Smooth muscle cell (in vitro differentiated cells): ENCODE data around the gene DLG2. TPM values are rescaled to one million over a fixed set of nuclear protein-coding genes. Genes with fewer than 3 reads are reported as not detected.

ENCODE experiments used
- DNase-seq: peaks from one replicate; lab custom pipeline; 2025; ENCODE audit not compliant: unreplicated experiment; lab: John Stamatoyannopoulos, UW
- H2AFZ ChIP-seq: fragments of 200-600 bp; sonication (generic); 2 replicates; pipeline ENCODE4 v1.6.0; 2016; ENCODE audit warnings: antibody characterized with exemption, low read depth, mild to moderate bottlenecking
- H3F3A ChIP-seq: fragments of 200-600 bp; sonication (generic); 2 replicates; pipeline ENCODE4 v1.6.0; 2017; ENCODE audit warnings: antibody characterized with exemption, low read depth
- H3K27ac ChIP-seq: fragments of 200-600 bp; sonication (generic); 2 replicates; pipeline ENCODE4 v1.5.1; 2016; ENCODE audit warnings: low read depth, mild to moderate bottlenecking
- H3K27me3 ChIP-seq: fragments of 200-600 bp; sonication (generic); 2 replicates; pipeline ENCODE4 v1.6.1; 2016; ENCODE audit warnings: low read depth, mild to moderate bottlenecking
- H3K36me3 ChIP-seq: fragments of 200-600 bp; sonication (generic); 2 replicates; pipeline ENCODE4 v1.5.1; 2016; ENCODE audit warnings: low read depth
- H3K4me1 ChIP-seq: fragments of 200-600 bp; sonication (generic); 2 replicates; pipeline ENCODE4 v1.5.1; 2016; ENCODE audit warnings: low read depth
- H3K4me2 ChIP-seq: fragments of 200-600 bp; sonication (generic); 2 replicates; pipeline ENCODE4 v1.6.0; 2016; ENCODE audit warnings: mild to moderate bottlenecking
- H3K4me3 ChIP-seq: fragments of 200-600 bp; sonication (generic); 2 replicates; pipeline ENCODE4 v1.5.1; 2016; ENCODE audit warnings: mild to moderate bottlenecking
- H3K79me2 ChIP-seq: fragments of 200-600 bp; sonication (generic); 2 replicates; pipeline ENCODE4 v1.6.0; 2016; ENCODE audit warnings: low read depth, mild to moderate bottlenecking
- H3K9ac ChIP-seq: fragments of 200-600 bp; sonication (generic); 2 replicates; pipeline ENCODE4 v1.6.0; 2016; ENCODE audit warnings: low read depth
- H3K9me3 ChIP-seq: fragments of 200-600 bp; sonication (generic); replicated peaks from 2 replicates; pipeline ENCODE4 v1.5.1; 2016; ENCODE audit warnings: low read depth
- H4K20me1 ChIP-seq: fragments of 200-600 bp; sonication (generic); 2 replicates; pipeline ENCODE4 v1.6.0; 2016; ENCODE audit warnings: low read depth
- CTCF ChIP-seq: fragments of 200-600 bp; sonication (generic); IDR thresholded peaks from 2 replicates; pipeline ENCODE4 v1.5.1; 2017; ENCODE audit warnings: borderline replicate concordance, mild to moderate bottlenecking, antibody characterized with exemption; ENCODE audit not compliant: insufficient read depth, poor library complexity, severe bottlenecking
- WGBS: methylation state at CpG from one replicate; pipeline ENCODE4 v1.1.7; 2016; ENCODE audit warnings: low lambda C conversion rate; 5-methylcytosine and 5-hydroxymethylcytosine counted together
- polyA plus RNA-seq: library from polyadenylated mRNA; unstranded; fragments of >200 nt; fragmentation: Nextera tagmentation; extraction: Ambion mirVana; gene quantifications from 2 replicates; pipeline ENCODE4 v1.2.1, GENCODE V29; 2016
- total RNA-seq: library from RNA; depleted of rRNA; stranded (reverse); fragments of >200 nt; gene quantifications from 2 replicates; pipeline ENCODE4 v1.2.3, GENCODE V29; 2014

Gene DLG2
- total and polyA plus RNA-seq, 2 experiments from 2014 or later, result 0.74 to 1.1 TPM

GRCh38 chr11:85459304-85459703 is 167.8 kb downstream of the DLG2 start:
- no peak overlapping the region for H3K4me3 ChIP-seq
- 89% methylated on average over 4 of the region's 4 CpGs for whole genome bisulfite sequencing
- TF ChIP-seq CTCF, result no peak
- no peak overlapping the region for H3K27ac ChIP-seq
- no peaks in the 10 kb centered on the region for H3K27me3 ChIP-seq
- no peaks in the 10 kb centered on the region for H4K20me1 ChIP-seq
- no peaks in the 10 kb centered on the region for H3K4me1 ChIP-seq
- no peak for DNase-seq
- H3K9ac ChIP-seq, result no peak overlapping the region
- no peak overlapping the region for H2AFZ ChIP-seq
- no peak overlapping the region for H3K4me2 ChIP-seq
- H3K79me2 ChIP-seq, result no peaks in the 10 kb centered on the region
- H3K36me3 ChIP-seq, result peaks cover 5% of the 10 kb centered on the region
- no peaks in the 10 kb centered on the region for H3F3A ChIP-seq
- peaks cover 12% of the 10 kb centered on the region for H3K9me3 ChIP-seq

GRCh38 chr11:85444479-85444878 is 182.7 kb downstream of the DLG2 start:
- Histone ChIP-seq H3K27ac (no peak overlapping the region), H3K4me2 (no peak overlapping the region), H3F3A (peaks cover 4% of the 10 kb centered on the region), H3K27me3 (no peaks in the 10 kb centered on the region), H3K9ac (no peak overlapping the region), H4K20me1 (no peaks in the 10 kb centered on the region), H3K4me1 (peaks cover 5% of the 10 kb centered on the region), H2AFZ (no peak overlapping the region), H3K4me3 (no peak overlapping the region), H3K79me2 (no peaks in the 10 kb centered on the region), H3K36me3 (no peaks in the 10 kb centered on the region), H3K9me3 (no peaks in the 10 kb centered on the region)
- DNase-seq, result no peak
- WGBS, result 93% methylated on average over 1 of the region's 1 CpG
- TF ChIP-seq CTCF, result no peak

DNA sequence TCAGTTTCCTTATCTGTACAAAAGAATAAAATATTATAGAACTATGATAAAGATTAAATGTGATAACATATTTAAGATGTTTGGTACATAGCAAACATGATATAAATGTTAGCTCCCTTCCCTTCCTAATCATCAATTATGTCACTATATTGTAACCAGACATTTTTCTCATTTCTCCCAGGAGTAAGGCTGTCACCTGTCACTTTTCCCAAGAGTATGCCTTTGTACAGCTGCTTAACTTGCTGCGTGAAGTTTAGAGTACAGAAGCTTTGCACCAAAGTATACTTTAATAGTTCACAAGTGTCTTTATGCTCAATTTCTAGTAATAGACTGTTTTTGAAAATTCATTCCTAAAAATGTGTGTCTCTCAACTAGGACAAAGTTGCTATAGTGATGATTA is 186.9 kb downstream of the DLG2 start:
- Histone ChIP-seq H2AFZ (no peak overlapping the region), H3K27ac (no peak overlapping the region), H3K9me3 (peaks cover 6% of the 10 kb centered on the region), H3K9ac (no peak overlapping the region), H3K4me3 (no peak overlapping the region), H3K36me3 (no peaks in the 10 kb centered on the region), H3K79me2 (no peaks in the 10 kb centered on the region), H3K4me2 (no peak overlapping the region), H3K4me1 (no peaks in the 10 kb centered on the region), H3F3A (no peaks in the 10 kb centered on the region), H3K27me3 (no peaks in the 10 kb centered on the region), H4K20me1 (no peaks in the 10 kb centered on the region)
- 95% methylated on average over 1 of the region's 1 CpG for WGBS
- TF ChIP-seq CTCF, result no peak
- no peak for DNase-seq

DNA sequence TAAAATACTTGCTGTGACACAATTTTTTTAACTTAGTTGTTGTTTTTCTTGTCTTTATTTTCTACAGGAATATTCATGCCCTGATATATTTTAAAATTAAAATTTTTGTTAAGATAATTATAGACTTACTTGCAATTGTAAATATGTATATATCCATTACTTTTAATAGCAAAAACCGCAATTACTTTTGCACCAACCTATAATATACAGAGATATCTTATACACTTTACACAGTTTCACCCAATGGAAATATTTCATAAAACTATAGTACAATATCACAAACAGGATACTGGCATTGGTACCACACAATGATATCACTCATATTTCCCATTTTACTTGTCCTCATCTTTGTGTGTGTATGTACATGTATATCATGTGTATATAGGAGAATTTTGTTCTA is 188.8 kb downstream of the DLG2 start:
- WGBS, result 85% methylated on average over 1 of the region's 1 CpG
- no peak overlapping the region for H2AFZ ChIP-seq
- no peaks in the 10 kb centered on the region for H3F3A ChIP-seq
- H4K20me1 ChIP-seq, result no peaks in the 10 kb centered on the region
- no peaks in the 10 kb centered on the region for H3K4me1 ChIP-seq
- H3K79me2 ChIP-seq, result no peaks in the 10 kb centered on the region
- no peak overlapping the region for H3K4me3 ChIP-seq
- no peak overlapping the region for H3K27ac ChIP-seq
- no peak overlapping the region for H3K9ac ChIP-seq
- DNase-seq, result no peak
- no peaks in the 10 kb centered on the region for H3K36me3 ChIP-seq
- no peak for TF ChIP-seq CTCF
- no peak overlapping the region for H3K4me2 ChIP-seq
- peaks cover 6% of the 10 kb centered on the region for H3K9me3 ChIP-seq
- H3K27me3 ChIP-seq, result no peaks in the 10 kb centered on the region
